Measurements from ENCODE around the gene RFX7. TPM values are rescaled to one million over a fixed set of nuclear protein-coding genes. Genes with fewer than 3 reads are reported as not detected.

Gene RFX7
- total and polyA plus RNA-seq, 2 of the 4 experiments (the other 2 are of a cell fraction) = 4.1 to 10.6 TPM

GRCh38 chr15:56102441-56102840 lies 141.2 kb downstream of the RFX7 start:
- Histone ChIP-seq H3K23ac (ENCODE audit: low read depth, low read length) (no peak overlapping the region), H2BK20ac (ENCODE audit: low read depth, low read length) (no peak overlapping the region)
- CTCF ChIA-PET = interaction anchor here (0.6 kb wide), 1 partner anchor 1504 kb away, joined by 3 read pairs; no protein-coding TSS in a partner anchor

More at GRCh38 chr15:56102441-56102840, 141.2 kb downstream of the RFX7 start:
- no peak overlapping the region for H3K14ac ChIP-seq (replicated peaks; ENCODE audit: low read depth, low read length)
- H3K9me1 ChIP-seq (ENCODE audit: insufficient read depth, low read length) = no peaks in the 10 kb centered on the region
- H2BK5ac ChIP-seq (ENCODE audit: low read depth, low read length, poor library complexity, severe bottlenecking) = no peak overlapping the region
- no peak for ATAC-seq (ENCODE audit: low read depth)
- no peak overlapping the region for H2AK9ac ChIP-seq (replicated peaks; ENCODE audit: low read depth, low read length, poor library complexity)
- peaks cover 9% of the 10 kb centered on the region for H3K36me3 ChIP-seq (ENCODE audit: control insufficient read depth, insufficient read depth, low read length)
- H4K8ac ChIP-seq (ENCODE audit: low read depth in 2 of 2, low read length in 2 of 2) = no peak overlapping the region
- no peak overlapping the region for H2AK5ac ChIP-seq (ENCODE audit: low read depth, low read length)
- no peak overlapping the region for H2AFZ ChIP-seq (replicated peaks; ENCODE audit: low read length, poor library complexity)
- no peaks in the 10 kb centered on the region for H3K27me3 ChIP-seq (ENCODE audit: control insufficient read depth, insufficient read depth, low read length)
- H3K4me1 ChIP-seq (ENCODE audit: control insufficient read depth, insufficient read depth, low read length) = no peaks in the 10 kb centered on the region
- in situ Hi-C loops (cut with MboI; ENCODE audit: low sequenced_read_pairs) (no loop called here), intact Hi-C loops (cut with micrococcal nuclease) (loop anchor here (10.0 kb wide), 1 partner anchor 322 kb away; no protein-coding TSS in a partner anchor), dilution Hi-C loops (cut with HindIII; ENCODE audit: low sequenced_read_pairs, unreplicated experiment) (no loop called here)
- peaks cover 5% of the 10 kb centered on the region; the same call in 1 of the 2 replicates for H4K20me1 ChIP-seq (ENCODE audit: insufficient read depth, low read length)
- H3K4me3 ChIP-seq (ENCODE audit: insufficient read depth, low read depth, low read length) = no peak overlapping the region
- no peak overlapping the region for H3K56ac ChIP-seq (ENCODE audit: extremely low read depth, insufficient read depth, low read length)
- no peak overlapping the region for H3K4me2 ChIP-seq (ENCODE audit: low read depth, low read length)
- no peak overlapping the region for H4K5ac ChIP-seq (ENCODE audit: low read depth, low read length)
- DNase-seq = no peak
- no peak overlapping the region for H2BK120ac ChIP-seq (ENCODE audit: low read depth, low read length)
- no CpG with 5 or more reads among the region's 3 CpGs for WGBS, 2 experiments (ENCODE audit: extremely low coverage in 2 of 2, insufficient read length in 1 of 2)
- no peak overlapping the region for H4K91ac ChIP-seq (ENCODE audit: insufficient read depth, low read depth, low read length)
- no TSS peak for BruUV-seq (replicated peaks)
- TF ChIP-seq MXI1 (IDR thresholded peaks at IDR 0.05; ENCODE audit: borderline replicate concordance, low read depth, low read length) = no peak
- TF ChIP-seq CTCF (conservative IDR thresholded peaks at IDR 0.05; ENCODE audit: low read depth, low read length) = no peak
- TF ChIP-seq POLR2A (IDR thresholded peaks at IDR 0.05; ENCODE audit: low read depth, low read length) = no peak
- no peak for TF ChIP-seq USF2 (IDR thresholded peaks at IDR 0.05; ENCODE audit: low read depth, low read length)
- no peak for TF ChIP-seq RFX5 (IDR thresholded peaks at IDR 0.05; ENCODE audit: low read depth, low read length)
- TF ChIP-seq MAZ (IDR thresholded peaks at IDR 0.05; ENCODE audit: borderline replicate concordance, low read depth, low read length) = no peak
- no peak for TF ChIP-seq NFE2L2 (IDR thresholded peaks at IDR 0.05; ENCODE audit: low read depth, low read length)
- no peak for TF ChIP-seq CHD1 (IDR thresholded peaks at IDR 0.05; ENCODE audit: low read depth, low read length)
- no peak for TF ChIP-seq ELK1 (IDR thresholded peaks at IDR 0.05; ENCODE audit: borderline replicate concordance, low read depth, low read length)
- no peak for TF ChIP-seq BHLHE40 (IDR thresholded peaks at IDR 0.05; ENCODE audit: low read depth, low read length)
- no peak for TF ChIP-seq RCOR1 (IDR thresholded peaks at IDR 0.05; ENCODE audit: insufficient replicate concordance, low read length)
- TF ChIP-seq RAD21 (IDR thresholded peaks at IDR 0.05; ENCODE audit: low read length) = no peak
- TF ChIP-seq FOS (IDR thresholded peaks at IDR 0.05; ENCODE audit: low read depth, low read length) = no peak
- no peak for TF ChIP-seq SMC3 (IDR thresholded peaks at IDR 0.05; ENCODE audit: low read depth, low read length)
- TF ChIP-seq CEBPB (IDR thresholded peaks at IDR 0.05; ENCODE audit: low read depth, low read length) = no peak
- no peak for TF ChIP-seq MAFK (IDR thresholded peaks at IDR 0.05; ENCODE audit: low read depth, low read length)
- H3K18ac ChIP-seq (ENCODE audit: low read depth, low read length) = no peak overlapping the region
- POLR2A ChIA-PET (ENCODE audit: unreplicated experiment) = no interaction called here
- no peak overlapping the region for H3K4ac ChIP-seq (ENCODE audit: low read depth, low read length)
- peaks cover 5 to 21% of the 10 kb centered on the region in 2 experiments; a peak in 3 of 4 replicates for H3K79me1 ChIP-seq (ENCODE audit: low read depth in 1 of 2, low read length in 2 of 2)
- H2BK15ac ChIP-seq (ENCODE audit: low read depth, low read length) = no peak overlapping the region
- no peaks in the 10 kb centered on the region for H3K9me3 ChIP-seq (ENCODE audit: control insufficient read depth, insufficient read depth, low read length)
- H3K9ac ChIP-seq (ENCODE audit: low read depth, low read length) = no peak overlapping the region
- H3K27ac ChIP-seq (ENCODE audit: insufficient read depth, low read length) = no peak overlapping the region
